Activated CD4-positive, CD25-positive, alpha-beta regulatory T cell treated with anti-CD3 and anti-CD28 coated beads, Interleukin-2, amount 50 U/mL, for 16 hours (primary cell): Measurements from ENCODE around the gene ADAP1.

Source experiments
- DNase-seq: peaks from one replicate; pipeline ENCODE4 v3.0.0-alpha.2; 2020; ENCODE audit warnings: low read depth, low spot score

ADAP1 gene

DNA sequence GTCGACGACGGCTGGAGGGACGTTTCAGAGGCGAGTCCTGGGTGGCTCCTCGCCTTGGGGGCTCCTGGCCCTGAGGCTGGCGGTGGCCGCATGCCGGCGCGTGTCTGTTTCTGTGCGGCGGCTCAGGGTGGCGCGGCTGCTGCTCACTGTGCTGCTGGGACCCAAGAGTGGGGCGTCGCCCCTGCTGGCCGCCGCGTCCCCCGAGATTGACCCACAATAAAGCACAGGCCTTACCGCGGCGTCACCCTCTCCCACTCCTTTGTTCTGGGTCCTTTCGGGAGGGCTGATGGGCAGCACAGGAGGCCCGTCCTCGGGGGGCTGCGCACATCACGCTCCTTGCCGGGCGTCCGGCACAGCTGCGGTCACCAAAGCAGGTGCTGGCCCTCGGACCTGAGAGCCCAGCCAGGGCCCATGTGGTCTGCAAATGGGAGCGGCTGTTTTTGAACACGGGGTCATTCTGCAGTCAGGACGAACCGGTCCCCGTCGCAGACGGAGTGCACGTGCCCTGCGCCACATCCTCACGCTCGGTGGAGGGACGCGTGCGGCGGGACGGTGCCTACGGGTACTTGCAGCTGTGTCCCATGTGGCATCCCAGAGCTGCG is 58.9 kb downstream of the ADAP1 start:
- DNase-seq = no peak

DNA sequence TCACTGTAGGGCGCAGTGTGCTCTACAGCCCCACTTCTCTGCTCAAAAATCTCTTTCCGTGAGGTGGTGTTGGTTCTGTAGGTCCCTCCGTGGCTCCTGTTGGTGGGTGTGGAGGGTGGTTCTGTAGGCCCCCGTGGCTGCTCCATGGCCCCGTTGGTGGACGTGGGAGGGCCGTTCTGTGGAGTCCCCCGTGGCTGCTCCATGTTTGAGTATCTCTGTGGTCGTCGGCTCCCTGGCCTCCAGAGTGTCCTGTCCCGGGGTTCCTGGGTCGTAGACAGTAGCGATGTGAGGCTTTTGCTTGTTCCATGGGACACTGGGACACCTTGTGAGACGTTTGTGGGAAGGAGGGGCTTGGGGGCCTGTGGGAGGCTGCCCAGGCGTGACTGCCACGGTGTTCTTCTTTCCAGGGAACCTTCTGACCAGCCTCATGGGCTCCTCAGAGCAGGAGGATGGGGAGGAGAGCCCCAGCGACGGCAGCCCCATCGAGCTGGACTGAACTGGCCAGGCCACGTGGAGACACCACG is 59.5 kb downstream of the ADAP1 start:
- DNase-seq = no peak

GRCh38 chr7:894164-894867 is 60.2 kb downstream of the ADAP1 start:
- DNase-seq = no peak

DNA sequence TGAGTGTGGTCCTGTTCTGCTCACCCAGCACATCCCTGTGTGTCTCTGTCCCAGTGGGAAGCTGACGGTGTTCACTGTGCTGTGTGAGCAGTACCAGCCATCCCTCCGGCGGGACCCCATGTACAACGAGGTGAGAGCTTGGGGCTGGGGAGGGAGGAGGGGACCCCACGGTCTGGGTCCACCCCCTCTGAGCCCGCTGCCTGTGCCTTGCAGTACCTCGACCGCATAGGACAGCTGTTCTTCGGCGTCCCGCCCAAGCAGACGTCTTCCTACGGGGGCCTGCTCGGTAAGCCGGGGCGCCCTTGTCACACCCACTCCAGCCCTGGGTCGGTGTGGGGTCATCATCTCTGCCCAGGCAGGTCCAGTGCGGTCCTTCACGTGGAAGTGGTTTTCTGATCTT is 60.8 kb downstream of the ADAP1 start:
- DNase-seq = no peak

- DNase-seq = no peak
Measured at GRCh38 chr7:892648-893593, 61.6 kb downstream of the ADAP1 start.

GRCh38 chr7:891805-892204 is 62.7 kb downstream of the ADAP1 start:
- no peak for DNase-seq

DNA sequence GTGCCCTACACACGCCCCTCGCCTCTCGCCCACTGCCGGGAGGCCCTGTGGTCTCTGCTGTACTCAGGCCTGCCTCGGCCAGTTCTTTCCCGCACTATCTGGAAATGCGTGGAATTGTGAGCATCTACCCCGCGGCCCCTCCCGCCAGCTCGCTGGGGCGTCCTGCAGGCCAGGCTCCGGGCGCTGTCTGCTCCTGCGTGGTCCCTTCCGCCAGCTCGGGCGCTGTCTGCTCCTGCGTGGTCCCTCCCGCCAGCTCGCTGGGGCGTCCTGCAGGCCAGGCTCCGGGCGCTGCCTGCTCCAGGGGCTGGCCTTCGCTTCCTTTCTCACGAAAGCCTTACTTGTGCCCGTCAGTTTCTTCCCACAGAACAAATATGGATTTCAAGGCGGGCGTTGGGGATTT is 63.2 kb downstream of the ADAP1 start:
- no peak for DNase-seq

- no peak for DNase-seq
Measured at GRCh38 chr7:890868-891267, 63.6 kb downstream of the ADAP1 start.

GRCh38 chr7:889391-889790 is 65.1 kb downstream of the ADAP1 start:
- DNase-seq = no peak

DNA sequence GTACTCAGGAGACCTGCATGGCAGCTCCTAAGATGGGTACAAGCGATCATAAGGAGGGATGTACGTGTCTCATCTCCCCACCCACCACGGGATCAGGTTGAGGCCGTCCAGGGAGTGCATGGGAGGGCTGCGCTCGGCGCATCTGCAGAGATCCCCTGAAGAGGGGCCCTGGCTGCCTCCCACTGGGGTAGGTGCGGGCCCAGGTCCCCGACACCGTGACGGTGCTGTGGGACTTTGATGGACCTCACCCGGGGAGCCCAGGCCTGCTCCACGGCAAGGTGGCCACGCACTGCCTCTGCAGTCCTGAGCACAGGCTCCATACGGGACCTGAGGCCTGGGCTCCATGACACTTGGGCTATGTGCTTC is 65.5 kb downstream of the ADAP1 start:
- DNase-seq = no peak

DNA sequence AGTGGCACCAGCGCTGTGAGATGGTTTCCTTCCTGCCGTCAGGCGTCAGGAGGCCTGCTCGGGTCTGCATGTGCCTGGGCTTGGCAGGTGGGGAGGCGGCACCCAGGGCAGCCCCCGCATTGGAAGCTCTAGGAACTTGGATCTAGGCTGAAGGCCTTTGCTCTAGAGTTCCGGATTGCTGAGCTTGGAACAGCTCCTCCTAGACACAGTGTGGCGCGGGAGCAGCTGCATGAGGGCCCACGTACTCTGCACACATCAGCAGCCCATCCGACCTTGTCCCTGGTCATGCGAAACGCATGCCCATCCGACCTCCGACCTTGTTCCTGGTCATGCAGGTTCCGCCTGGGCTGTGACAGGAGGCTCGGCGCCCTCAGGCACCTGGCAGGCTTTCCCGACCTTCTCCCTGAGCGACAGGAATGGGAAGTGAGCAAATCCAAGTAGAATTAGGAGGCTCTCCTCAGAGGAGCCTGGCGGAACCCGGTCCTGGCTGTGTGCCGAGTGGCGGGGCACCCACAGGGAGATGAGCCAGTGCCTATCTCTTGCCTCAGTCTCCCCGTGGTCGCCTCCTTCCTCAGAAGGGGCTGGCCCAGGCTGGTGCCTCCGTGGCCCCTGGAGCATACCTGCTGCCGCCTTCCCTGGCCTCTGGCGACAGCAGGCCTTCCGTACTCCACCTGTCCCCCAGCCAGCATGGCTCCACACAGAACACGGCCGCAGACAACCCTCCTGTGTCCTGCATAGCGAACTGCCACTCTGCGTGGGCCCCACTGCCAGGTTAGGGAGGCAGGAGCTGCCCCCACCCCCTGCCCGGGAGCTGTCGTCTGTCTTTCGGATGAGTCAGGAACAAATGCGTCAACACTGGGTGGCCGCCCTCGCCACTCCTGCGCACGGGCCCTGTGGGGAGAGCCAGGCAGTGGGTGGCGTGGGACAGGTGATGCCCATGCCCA is 66.1 kb downstream of the ADAP1 start:
- no peak for DNase-seq

GRCh38 chr7:887488-887820 is 67.0 kb downstream of the ADAP1 start:
- no peak for DNase-seq

DNA sequence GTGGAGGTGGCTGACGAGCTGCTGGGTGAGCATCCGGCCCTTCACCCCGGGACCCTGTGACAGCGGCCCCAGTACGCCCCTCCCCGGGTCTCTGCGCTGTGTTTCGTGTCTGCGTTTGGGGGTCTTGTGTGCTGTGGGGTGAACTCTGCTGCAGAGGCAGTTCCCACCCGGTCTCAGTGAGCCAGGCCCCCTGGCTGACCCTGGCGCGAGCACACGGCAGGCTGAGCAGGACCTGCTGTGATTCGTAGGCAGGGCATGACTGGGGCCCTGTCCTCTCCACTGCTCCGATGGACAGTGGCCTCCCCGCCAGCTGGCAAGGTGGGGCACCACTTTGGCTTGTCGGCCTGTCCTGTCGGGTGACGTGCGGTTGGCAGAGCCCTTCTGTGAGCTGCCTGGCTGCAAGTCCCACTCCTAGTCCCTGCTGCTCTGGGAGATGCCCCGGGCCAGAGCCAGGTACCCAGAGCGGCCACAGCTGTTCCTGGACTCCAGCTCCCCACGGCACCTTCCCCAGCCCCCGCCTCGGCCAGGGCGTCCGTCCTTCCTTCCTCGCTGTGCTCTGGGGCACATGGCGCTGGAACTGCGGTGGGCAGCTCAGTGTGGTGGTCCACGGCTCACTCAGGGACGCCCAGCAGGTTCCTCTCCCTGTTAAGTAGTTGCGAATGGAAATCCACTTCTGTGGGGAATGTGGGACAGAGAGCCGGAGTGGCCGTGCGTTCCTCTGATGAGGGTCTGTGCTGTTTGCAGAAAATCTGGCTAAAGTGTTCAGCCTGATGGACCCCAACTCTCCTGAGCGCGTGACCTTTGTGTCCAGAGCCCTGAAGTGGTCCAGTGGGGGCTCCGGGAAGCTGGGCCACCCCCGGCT is 67.6 kb downstream of the ADAP1 start:
- no peak for DNase-seq

DNA sequence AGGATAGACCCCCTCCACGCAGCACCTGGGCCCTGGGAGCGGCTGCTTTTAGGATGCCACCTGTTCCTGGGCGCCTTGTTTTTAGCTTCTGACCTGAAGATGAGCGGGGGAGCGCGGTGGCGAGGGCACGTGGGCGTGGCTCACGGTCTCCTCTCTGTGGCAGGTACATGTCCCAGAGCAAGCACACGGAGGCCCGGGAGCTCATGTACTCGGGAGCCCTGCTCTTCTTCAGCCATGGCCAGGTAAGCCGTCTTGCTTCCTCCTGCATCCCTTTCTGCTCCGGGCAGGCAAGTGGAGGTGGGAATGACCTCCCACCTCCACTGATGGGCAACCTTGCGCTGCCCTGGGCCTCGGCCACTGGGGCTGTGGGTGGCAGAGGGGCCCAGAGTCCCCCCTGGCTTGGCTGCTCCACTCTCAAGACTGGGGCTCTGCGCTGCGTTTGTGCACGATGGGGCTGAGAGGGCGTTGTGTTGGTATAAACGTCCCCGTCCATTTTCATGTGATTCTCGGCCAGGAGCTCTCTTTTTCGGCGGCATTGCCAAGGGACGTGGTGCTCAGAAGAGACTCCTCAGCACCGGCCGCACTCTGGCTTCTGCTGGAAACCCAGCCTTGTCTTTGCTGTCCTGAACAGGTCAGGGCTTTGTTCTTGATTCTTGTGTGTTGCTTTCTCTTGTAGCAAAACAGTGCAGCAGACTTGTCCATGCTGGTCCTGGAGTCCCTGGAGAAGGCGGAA is 68.4 kb downstream of the ADAP1 start:
- DNase-seq = no peak

DNA sequence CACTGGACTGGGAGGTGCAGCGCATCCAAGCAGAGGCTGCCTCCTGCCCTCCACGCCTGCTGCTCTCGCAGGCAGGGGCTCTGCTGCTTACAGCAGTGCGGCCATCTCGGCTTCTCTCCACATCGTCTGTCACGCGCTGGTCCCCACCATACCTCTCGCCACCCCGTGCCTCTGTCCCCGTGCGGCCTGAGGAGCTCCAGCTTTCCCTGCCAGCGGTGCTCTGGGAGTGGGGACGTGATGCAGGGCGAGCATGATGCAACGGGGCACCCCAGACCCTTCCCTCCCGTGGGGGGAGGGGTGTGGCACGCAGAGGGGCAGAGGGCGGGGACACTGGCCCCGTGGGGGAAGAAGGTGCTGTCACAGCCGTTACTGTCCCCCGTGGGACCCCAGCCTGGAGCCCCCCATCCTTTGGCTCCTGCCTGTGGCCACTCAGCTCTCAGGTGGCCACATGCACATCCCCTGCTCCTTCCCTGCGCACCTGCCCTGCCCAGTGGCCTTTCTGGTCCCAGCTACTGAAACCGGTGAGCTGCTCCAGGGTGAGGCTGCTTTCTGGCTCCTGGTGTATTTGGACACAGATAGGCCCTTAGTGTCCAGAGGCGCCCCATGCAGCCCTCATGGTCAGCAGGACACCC is 69.1 kb downstream of the ADAP1 start:
- DNase-seq = no peak

DNA sequence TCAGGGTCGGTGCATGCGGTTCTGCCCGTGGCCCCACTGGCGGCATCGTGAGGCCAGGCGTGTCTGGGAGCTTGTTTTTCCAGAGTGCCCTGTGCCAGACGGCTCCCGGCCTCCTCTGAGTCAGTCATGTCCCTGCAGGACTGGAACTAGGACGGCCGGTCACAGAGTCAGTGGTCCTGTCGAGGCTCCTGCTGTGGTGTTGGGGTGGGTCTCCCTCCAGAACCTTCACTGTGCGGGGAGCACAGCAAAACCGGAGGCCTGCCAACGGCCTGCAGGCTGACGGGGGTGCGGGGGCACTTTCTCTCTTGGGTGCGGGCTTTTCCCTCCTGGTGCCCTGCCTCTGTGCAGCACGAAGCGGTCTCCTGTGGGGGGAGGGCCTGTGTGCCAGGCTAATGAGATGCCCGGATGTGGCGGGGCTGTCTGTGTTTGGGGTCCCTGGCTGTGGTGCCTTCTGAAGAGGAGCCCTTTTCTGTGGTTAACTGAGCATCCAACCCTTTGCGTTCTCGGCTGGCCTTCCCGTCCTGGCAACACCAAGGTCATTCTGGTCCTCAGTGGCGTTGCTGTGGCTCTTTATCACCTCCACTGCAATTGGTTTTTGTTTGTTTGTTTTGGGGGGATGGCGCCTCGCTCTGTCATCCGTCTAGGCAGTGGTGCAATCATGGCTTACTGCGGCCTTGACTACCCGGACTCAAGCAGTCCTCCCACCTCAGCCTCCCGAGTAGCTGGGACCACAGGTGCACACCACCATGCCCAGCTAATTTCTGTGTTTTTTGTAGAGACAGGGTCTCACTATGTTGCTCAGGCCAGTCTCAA is 70.1 kb downstream of the ADAP1 start:
- DNase-seq = no peak

- no peak for DNase-seq
Measured at GRCh38 chr7:883055-884021, 71.1 kb downstream of the ADAP1 start.
